Measurements from ENCODE around the gene WDR70.

- TF ChIP-seq CTCF (conservative IDR thresholded peaks at IDR 0.05; ENCODE audit: low read depth, low read length) (no peak), EZH2 (IDR thresholded peaks at IDR 0.05; ENCODE audit: borderline replicate concordance, low read depth, low read length, poor library complexity, severe bottlenecking) (no peak)
Observed at GRCh38 chr5:37709020-37709419, 329.9 kb downstream of the WDR70 start.
